K562 (cell line): ENCODE data around the gene WDR47. TPM values are rescaled to one million over a fixed set of nuclear protein-coding genes. Genes with fewer than 3 reads are reported as not detected.

Source experiments
- ATF7 ChIP-seq: fragments of 450-650 bp; IDR thresholded peaks from 2 replicates; pipeline ENCODE4 v1.7.1; 2014; ENCODE audit warnings: mild to moderate bottlenecking, moderate library complexity
- DIDO1 ChIP-seq: fragments of 450-650 bp; IDR thresholded peaks from 2 replicates; pipeline ENCODE4 v1.6.1; 2016; ENCODE audit warnings: low read depth, missing biosample characterization, missing genetic modification characterization
- ETV5 ChIP-seq: sonication (generic); formaldehyde crosslinking; IDR thresholded peaks from 2 replicates; pipeline ENCODE4 v1.4.0; 2020; ENCODE audit warnings: low read depth, mild to moderate bottlenecking, missing genetic modification reagents
- GTF2F1 ChIP-seq: IDR thresholded peaks from 2 replicates; pipeline ENCODE4 v1.6.1; 2011; ENCODE audit warnings: low read depth, low read length, improper control_type of control experiment
- ILF3 ChIP-seq: fragments of 450-650 bp; IDR thresholded peaks from 2 replicates; pipeline ENCODE4 v1.6.1; 2018; ENCODE audit warnings: antibody characterized with exemption, mild to moderate bottlenecking, moderate library complexity, borderline replicate concordance
- JUN ChIP-seq, 2 experiments: sonication (generic) in 1 of 2; formaldehyde crosslinking in 1 of 2; IDR thresholded peaks; 2 replicates each; pipeline versions ENCODE4 v1.6.1 to v1.8.0; 2012 to 2022; ENCODE audit warnings: borderline replicate concordance in 2 of 2, mild to moderate bottlenecking in 2 of 2, improper control_type of control experiment in 1 of 2, low read depth in 1 of 2, low read length in 1 of 2, missing genetic modification reagents in 1 of 2
- KDM5B ChIP-seq: fragments of 200-600 bp; sonication (generic); IDR thresholded peaks from 2 replicates; pipeline ENCODE4 v1.6.1; 2012; ENCODE audit warnings: low read depth, mild to moderate bottlenecking, moderate library complexity, low read length, control low read depth, inconsistent platforms; ENCODE audit not compliant: insufficient replicate concordance
- OTX1 ChIP-seq: fragments of 450-650 bp; formaldehyde crosslinking; IDR thresholded peaks from 2 replicates; pipeline ENCODE4 v1.4.0; 2022; ENCODE audit warnings: mild to moderate bottlenecking
- PCBP2 ChIP-seq: fragments of 200-400 bp; formaldehyde crosslinking; IDR thresholded peaks from 2 replicates; pipeline ENCODE4 v1.6.1; 2018; ENCODE audit warnings: low read length, low read depth, mild to moderate bottlenecking, moderate library complexity; ENCODE audit not compliant: poor library complexity, severe bottlenecking
- PHF8 ChIP-seq: fragments of 200-600 bp; sonication (generic); IDR thresholded peaks from 2 replicates; pipeline ENCODE4 v1.6.1; 2012; ENCODE audit warnings: mixed run types, mild to moderate bottlenecking, inconsistent platforms, low read length, moderate library complexity, borderline replicate concordance
- RAD51 ChIP-seq: fragments of 450-650 bp; IDR thresholded peaks from 2 replicates; pipeline ENCODE4 v1.7.1; 2016; ENCODE audit warnings: low read depth, mild to moderate bottlenecking, borderline replicate concordance
- SIRT6 ChIP-seq: IDR thresholded peaks from one replicate; pipeline ENCODE4 v1.6.1; 2012; ENCODE audit warnings: low read depth, mild to moderate bottlenecking, control low read depth, inconsistent platforms, low read length, moderate library complexity
- SRSF9 ChIP-seq: fragments of 200-400 bp; formaldehyde crosslinking; IDR thresholded peaks from 2 replicates; pipeline ENCODE4 v1.6.1; 2017; ENCODE audit warnings: low read depth, low read length, borderline replicate concordance
- STAT5B ChIP-seq: fragments of 250-450 bp; sonication (Bioruptor Pico); IDR thresholded peaks from 2 replicates; pipeline ENCODE4 v1.8.0; 2021; ENCODE audit warnings: mild to moderate bottlenecking, inconsistent platforms
- ZEB2 ChIP-seq: fragments of 450-650 bp; IDR thresholded peaks from 2 replicates; pipeline ENCODE4 v1.6.1; 2016
- ZNF146 ChIP-seq: IDR thresholded peaks from one replicate; pipeline ENCODE4 v1.6.1; 2018; ENCODE audit warnings: missing compliant biosample characterization; ENCODE audit not compliant: unreplicated experiment
- ZNF76 ChIP-seq: fragments of 250-450 bp; sonication (Bioruptor Pico); IDR thresholded peaks from 2 replicates; pipeline ENCODE4 v1.4.0; 2020; ENCODE audit warnings: mild to moderate bottlenecking, moderate library complexity, borderline replicate concordance
- polyA plus RNA-seq, 8 experiments: library from polyadenylated mRNA; depleted of rRNA in 4 of 8; stranded (reverse) in 5 of 8; unstranded in 3 of 8; fragments of >200 nt; fragmentation: Nextera tagmentation in 2 of 8; fragmentation: Illumina TruSeq in 1 of 8; extraction: Ambion mirVana in 2 of 8; extraction: Trizol in 1 of 8; gene quantifications; 2 replicates each; pipeline versions ENCODE4 v1.2.1 to v1.2.3, GENCODE V29; 2011 to 2014; ENCODE audit warnings: inconsistent platforms in 1 of 8, missing spikeins in 1 of 8
- total RNA-seq, 7 experiments: library from RNA; depleted of rRNA in 6 of 7; stranded (reverse); fragments of >200 nt in 6 of 7; fragmentation: Illumina TruSeq in 2 of 7; extraction: Trizol in 2 of 7; gene quantifications; 2 replicates each; pipeline versions ENCODE4 v1.2.1 to v1.2.3, GENCODE V29; 2011 to 2021; ENCODE audit warnings: low replicate concordance in 1 of 7
- TF ChIP-seq, protein P1 (sequence below), 3 experiments: fragments of 200-800 bp in 1 of 3; fragments of 250-450 bp in 1 of 3; fragments of 450-650 bp in 1 of 3; sonication (Bioruptor Pico) in 1 of 3; sonication (Bioruptor generic) in 1 of 3; formaldehyde crosslinking in 1 of 3; IDR thresholded peaks; 2 replicates each; pipeline versions ENCODE4 v1.6.1 to v1.8.0; 2016 to 2022; ENCODE audit warnings: mild to moderate bottlenecking in 2 of 3, missing genetic modification characterization in 2 of 3, missing compliant biosample characterization in 1 of 3, moderate library complexity in 1 of 3
- TF ChIP-seq, protein P2 (sequence below): fragments of 450-650 bp; formaldehyde crosslinking; IDR thresholded peaks from 2 replicates; pipeline ENCODE4 v1.4.0; 2020; ENCODE audit warnings: mild to moderate bottlenecking, moderate library complexity

The WDR47 gene
- total and polyA plus RNA-seq, 9 of the 15 experiments (the other 6 are each of a cell fraction or from before 2014, with no cell fraction given), result 1.3 to 10.1 (median 4.9) TPM

DNA sequence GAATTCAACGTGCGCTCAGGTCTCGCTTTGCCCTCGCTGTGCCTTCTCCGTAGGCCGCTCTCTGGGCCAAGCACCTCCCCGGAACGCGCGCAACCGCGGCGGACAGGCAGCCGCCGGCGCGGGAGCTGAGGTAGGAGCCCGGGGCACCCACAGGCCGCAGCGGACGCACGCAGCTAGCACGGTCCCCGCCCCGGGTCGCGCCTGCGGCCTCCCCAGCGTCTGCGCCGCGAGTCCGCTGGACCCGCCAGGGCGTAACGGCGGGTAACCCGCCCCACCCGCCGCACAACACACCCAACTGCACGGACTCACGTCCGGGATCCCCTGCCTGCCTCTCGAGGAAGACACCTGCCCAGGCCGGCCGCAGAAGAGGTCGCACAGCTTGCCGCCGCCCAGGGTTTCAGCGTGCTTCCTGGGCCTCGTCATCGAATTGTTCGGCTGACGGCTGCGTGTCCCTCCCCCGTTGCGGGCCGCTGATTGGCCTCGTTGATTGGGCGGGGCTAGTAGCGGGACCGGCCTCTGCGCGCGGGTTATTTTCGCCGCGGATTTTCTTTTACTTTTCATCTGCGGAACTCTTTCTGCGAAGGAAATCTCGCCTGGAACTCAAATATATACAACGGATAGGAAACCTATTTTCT, 78.7 kb downstream of the WDR47 start, which contains the start of gene CLCC1 (continued):
- TF ChIP-seq ILF3, result no peak
- peak; percentile 91 for TF ChIP-seq ATF7
- TF ChIP-seq SRSF9, result no peak
- TF ChIP-seq, protein P1, sequence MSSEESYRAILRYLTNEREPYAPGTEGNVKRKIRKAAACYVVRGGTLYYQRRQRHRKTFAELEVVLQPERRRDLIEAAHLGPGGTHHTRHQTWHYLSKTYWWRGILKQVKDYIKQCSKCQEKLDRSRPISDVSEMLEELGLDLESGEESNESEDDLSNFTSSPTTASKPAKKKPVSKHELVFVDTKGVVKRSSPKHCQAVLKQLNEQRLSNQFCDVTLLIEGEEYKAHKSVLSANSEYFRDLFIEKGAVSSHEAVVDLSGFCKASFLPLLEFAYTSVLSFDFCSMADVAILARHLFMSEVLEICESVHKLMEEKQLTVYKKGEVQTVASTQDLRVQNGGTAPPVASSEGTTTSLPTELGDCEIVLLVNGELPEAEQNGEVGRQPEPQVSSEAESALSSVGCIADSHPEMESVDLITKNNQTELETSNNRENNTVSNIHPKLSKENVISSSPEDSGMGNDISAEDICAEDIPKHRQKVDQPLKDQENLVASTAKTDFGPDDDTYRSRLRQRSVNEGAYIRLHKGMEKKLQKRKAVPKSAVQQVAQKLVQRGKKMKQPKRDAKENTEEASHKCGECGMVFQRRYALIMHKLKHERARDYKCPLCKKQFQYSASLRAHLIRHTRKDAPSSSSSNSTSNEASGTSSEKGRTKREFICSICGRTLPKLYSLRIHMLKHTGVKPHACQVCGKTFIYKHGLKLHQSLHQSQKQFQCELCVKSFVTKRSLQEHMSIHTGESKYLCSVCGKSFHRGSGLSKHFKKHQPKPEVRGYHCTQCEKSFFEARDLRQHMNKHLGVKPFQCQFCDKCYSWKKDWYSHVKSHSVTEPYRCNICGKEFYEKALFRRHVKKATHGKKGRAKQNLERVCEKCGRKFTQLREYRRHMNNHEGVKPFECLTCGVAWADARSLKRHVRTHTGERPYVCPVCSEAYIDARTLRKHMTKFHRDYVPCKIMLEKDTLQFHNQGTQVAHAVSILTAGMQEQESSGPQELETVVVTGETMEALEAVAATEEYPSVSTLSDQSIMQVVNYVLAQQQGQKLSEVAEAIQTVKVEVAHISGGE (CRISPR knock-in tag; IDR thresholded peaks at IDR 0.05), result peak in 1 of 3 experiments; percentile 72; a peak in 2 of 6 replicates
- TF ChIP-seq ZNF76 (CRISPR knock-in tag), result no peak
- no peak for TF ChIP-seq OTX1 (CRISPR knock-in tag)
- TF ChIP-seq, protein P2, sequence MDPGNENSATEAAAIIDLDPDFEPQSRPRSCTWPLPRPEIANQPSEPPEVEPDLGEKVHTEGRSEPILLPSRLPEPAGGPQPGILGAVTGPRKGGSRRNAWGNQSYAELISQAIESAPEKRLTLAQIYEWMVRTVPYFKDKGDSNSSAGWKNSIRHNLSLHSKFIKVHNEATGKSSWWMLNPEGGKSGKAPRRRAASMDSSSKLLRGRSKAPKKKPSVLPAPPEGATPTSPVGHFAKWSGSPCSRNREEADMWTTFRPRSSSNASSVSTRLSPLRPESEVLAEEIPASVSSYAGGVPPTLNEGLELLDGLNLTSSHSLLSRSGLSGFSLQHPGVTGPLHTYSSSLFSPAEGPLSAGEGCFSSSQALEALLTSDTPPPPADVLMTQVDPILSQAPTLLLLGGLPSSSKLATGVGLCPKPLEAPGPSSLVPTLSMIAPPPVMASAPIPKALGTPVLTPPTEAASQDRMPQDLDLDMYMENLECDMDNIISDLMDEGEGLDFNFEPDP (CRISPR knock-in tag), result no peak
- peak; percentile 98 for TF ChIP-seq KDM5B
- no peak for TF ChIP-seq SIRT6
- peak; percentile 99 for TF ChIP-seq PHF8
- TF ChIP-seq ETV5 (CRISPR knock-in tag), result 0 out of 2 replicates have a peak, but pooled peaks have one; percentile 76
- TF ChIP-seq ZNF146, result no peak
- TF ChIP-seq DIDO1, result no peak
- no peak for TF ChIP-seq STAT5B (CRISPR knock-in tag)
- TF ChIP-seq ZEB2, result no peak
- peak; percentile 86; the same call in 1 of the 2 replicates for TF ChIP-seq GTF2F1
- TF ChIP-seq JUN (IDR thresholded peaks at IDR 0.05; ENCODE audit: borderline replicate concordance, low read depth, low read length), result peak; percentile 71; the same call in 1 of the 2 replicates
- TF ChIP-seq JUN (CRISPR knock-in tag; IDR thresholded peaks at IDR 0.05; ENCODE audit: borderline replicate concordance), result peak; percentile 64; the same call in 1 of the 2 replicates
- no peak for TF ChIP-seq PCBP2
- no peak for TF ChIP-seq RAD51
